GM19463 (cell line): ENCODE results near the gene POMT1.
A peak's percentile ranks its signal among the peaks of the same experiment; 100 is the strongest.

Experiments used
- ATAC-seq: cut with Tn5 transposase; IDR thresholded peaks from one replicate; pipeline ENCODE4 v1.9.1; 2021; ENCODE audit warnings: mild to moderate bottlenecking, moderate library complexity; ENCODE audit not compliant: unreplicated experiment

Gene POMT1

DNA sequence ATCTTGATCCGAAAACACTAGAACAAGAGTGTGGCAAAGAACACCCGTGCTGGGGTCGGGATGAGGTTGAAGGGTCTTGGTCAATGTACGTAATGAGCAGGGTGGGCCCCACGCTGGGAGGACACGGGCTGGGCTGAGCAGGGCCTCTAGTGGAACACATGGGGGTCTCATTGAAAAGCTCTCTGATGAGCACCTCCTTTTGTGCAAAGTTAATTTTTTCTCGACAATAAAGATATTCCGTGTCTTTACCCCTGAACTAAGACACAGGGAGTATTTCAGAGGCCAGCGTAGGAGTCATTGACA is 20.3 kb downstream of the POMT1 start:
- ATAC-seq: no peak

DNA sequence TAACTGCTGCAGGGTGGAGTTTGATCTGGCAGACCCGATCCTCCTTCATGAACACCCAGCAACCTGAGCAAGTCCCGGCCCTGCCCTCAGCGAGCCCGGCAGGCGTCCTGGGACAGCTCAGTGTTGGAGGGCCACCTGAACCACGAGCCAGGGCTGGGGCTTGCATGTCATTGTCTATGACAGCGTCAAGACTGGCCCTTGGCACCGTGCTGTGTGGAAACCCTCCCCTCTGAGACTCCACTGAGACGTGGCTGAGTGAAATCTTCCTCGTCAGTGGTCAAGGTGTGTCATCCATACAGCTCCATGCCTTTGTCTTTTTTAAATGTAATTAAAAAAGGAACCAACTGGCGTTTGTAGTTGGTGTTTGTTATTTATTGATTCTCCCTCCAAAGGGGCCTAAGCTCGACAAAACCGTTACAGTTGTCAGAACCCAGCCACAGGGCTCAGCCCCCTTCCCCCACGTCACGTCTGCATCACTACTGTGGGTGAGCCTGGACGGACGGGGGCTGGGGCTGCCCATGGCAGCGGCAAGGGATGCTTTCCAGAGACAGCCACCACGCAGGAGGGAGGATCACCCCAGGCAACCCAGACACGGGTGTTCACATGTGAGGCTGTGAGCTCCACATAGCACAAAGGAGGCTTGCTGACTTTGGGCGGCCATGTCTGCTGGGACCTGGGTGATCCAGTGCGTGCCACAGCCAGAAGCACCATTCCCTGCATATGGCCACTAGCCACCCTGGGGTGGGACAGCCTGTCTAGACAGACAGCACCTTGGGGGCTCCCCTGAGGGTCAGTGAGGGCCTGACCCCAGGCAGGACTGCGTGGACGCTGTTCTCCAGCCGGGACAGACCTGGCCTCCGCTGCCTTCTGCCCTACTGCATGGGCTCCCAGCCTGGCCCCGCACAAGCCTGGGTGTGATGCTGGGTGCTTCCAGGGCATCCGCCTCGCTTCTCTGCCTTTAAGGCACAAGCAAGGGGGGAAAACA is 21.0 kb downstream of the POMT1 start:
- ATAC-seq: no peak

- no peak for ATAC-seq
Measured at GRCh38 chr9:131524665-131525315, 22.1 kb downstream of the POMT1 start.

GRCh38 chr9:131525643-131526565 is 23.2 kb downstream of the POMT1 start:
- no peak for ATAC-seq

DNA sequence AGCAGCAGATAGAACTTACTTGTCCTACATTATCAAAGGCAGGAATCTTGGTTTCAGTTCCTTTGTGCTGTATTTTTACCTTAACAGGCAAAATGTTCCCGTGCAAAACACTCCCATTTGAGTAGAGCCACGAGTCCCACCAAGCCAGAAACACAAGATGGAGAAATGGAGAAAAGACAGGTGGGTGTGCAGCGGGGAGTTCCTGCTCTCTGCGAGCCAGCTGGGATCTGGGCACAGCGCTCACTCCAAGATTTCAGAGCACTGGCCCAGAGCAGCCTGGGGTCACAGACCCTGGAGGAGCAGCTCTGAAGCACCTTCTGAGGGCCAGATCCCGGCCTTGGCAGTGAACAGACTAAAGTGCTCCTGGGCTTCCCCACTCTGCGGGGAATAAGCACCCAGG is 25.5 kb downstream of the POMT1 start:
- ATAC-seq: no peak

DNA sequence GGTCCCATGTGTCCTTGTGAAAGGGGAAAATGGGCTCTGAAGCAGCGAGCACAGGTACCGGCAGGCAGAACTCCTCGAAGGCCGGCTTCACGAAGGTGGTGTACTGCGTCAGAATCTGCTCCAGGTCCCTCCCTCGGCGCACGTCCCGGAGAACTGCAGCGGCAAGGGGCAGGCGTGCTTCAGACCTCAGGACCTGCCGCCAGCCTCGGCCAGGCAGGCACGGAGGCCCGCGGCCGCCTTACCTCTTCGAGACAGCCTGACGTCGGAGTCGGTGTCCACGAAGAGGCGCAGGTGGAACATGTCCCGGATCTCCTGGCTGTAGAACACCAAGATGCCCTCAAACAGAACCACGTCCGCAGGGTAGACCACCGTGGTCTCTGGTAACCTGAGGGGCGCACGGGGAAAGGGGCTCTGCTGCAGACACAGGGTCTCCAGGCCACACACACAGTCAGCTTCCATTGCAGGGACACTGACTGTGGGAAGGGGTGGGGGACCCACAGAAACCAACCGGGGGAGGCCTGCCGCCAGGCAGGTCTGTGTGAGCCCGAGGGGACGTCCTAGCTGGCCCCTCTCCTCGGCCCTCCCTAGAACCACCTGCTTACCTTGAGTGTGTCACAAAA is 26.3 kb downstream of the POMT1 start:
- no peak for ATAC-seq

- ATAC-seq: no peak
Measured at GRCh38 chr9:131529597-131530545, 27.2 kb downstream of the POMT1 start.

- ATAC-seq: peak; percentile 32
Measured at GRCh38 chr9:131530546-131530919, 27.8 kb downstream of the POMT1 start.

- ATAC-seq: peak; percentile 89
Measured at GRCh38 chr9:131530920-131531832, 28.5 kb downstream of the POMT1 start, which contains the start of gene UCK1. Gene UCK1, minus strand, starts transcription at chr9:131531263. Its CDS starts 89 bp downstream, at chr9:131531174.

DNA sequence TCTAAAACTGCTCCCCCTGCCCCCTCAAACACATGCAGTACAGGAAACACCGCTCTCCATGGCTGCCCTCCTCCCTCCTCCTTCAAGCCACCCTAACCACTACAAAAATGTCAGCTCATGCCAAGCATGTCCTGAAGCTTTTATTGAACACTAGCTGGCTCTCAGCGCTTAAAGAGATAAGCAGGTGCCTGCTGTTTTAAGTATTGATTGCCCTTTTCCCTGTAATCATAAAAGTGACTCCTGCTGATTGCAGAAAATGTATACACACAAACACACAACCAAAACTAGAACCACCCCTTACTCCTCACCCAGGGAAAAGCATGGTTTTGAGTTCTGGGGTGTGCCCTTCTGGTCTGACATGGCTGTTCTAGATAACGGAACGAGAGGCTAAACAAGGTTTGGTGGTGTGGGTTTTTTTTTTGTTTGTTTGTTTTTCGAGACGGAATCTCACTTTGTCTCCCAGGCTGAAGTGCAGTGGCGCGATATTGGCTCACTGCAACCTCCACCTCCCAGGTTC is 32.1 kb downstream of the POMT1 start:
- ATAC-seq: no peak

DNA sequence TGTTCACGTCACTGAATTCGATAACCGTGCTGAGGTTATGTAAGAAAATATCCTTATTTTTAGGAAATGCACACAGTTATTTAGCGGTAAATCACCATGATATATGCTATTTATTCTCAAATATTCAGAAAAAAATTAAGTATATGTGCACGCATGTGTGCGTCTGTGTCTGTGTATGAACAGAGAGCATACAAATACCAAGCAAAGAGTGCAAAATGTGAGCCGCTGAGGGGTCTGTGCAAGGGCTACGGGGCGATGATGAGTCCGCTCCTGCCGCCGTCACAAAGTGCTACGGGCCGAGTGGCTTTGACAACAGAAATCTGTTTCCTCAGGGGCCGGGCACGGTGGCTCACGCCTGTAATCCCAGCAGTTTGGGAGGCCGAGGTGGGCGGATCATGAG is 35.2 kb downstream of the POMT1 start:
- ATAC-seq: no peak

- no peak for ATAC-seq
Measured at GRCh38 chr9:131539223-131539923, 36.7 kb downstream of the POMT1 start.

- ATAC-seq: no peak
Measured at GRCh38 chr9:131543141-131543540, 40.4 kb downstream of the POMT1 start.

- no peak for ATAC-seq
Measured at GRCh38 chr9:131545003-131545785, 42.5 kb downstream of the POMT1 start, which contains the start of gene PRRT1B. Gene PRRT1B, plus strand, starts transcription at chr9:131545523. Its CDS starts 93 bp downstream, at chr9:131545616.

GRCh38 chr9:131545786-131546335 is 43.1 kb downstream of the POMT1 start:
- ATAC-seq: no peak

GRCh38 chr9:131546336-131547084 is 43.8 kb downstream of the POMT1 start:
- ATAC-seq: no peak
